SK-N-SH treated with all-trans-retinoic acid at 6 μM for 48 hours (cell line): ENCODE results near the gene KRTAP12-2.

ENCODE experiments used
- ATAC-seq: fragments of 200-7000 bp; cut with Tn5 transposase; 3 replicates; pipeline ENCODE4 v1.9.1; 2020; ENCODE audit warnings: mild to moderate bottlenecking, moderate library complexity
- ARNTL ChIP-seq: fragments of 450-650 bp; formaldehyde crosslinking; IDR thresholded peaks from 2 replicates; pipeline ENCODE4 v1.5.0; 2020; ENCODE audit warnings: low read depth, mild to moderate bottlenecking, moderate library complexity, borderline replicate concordance
- BACH2 ChIP-seq: fragments of 250-450 bp; sonication (Bioruptor Pico); IDR thresholded peaks from 2 replicates; pipeline ENCODE4 v1.9.0; 2021; ENCODE audit warnings: mild to moderate bottlenecking, borderline replicate concordance
- CSDC2 ChIP-seq: fragments of 250-450 bp; sonication (Bioruptor Pico); IDR thresholded peaks from 2 replicates; pipeline ENCODE4 v1.5.0; 2020; ENCODE audit warnings: mild to moderate bottlenecking, moderate library complexity
- CSRNP3 ChIP-seq: fragments of 250-450 bp; sonication (Bioruptor Pico); IDR thresholded peaks from 2 replicates; pipeline ENCODE4 v1.5.1; 2021; ENCODE audit warnings: mild to moderate bottlenecking, moderate library complexity
- ESRRG ChIP-seq: fragments of 250-450 bp; sonication (Bioruptor Pico); IDR thresholded peaks from 2 replicates; pipeline ENCODE4 v1.6.1; 2021; ENCODE audit warnings: mild to moderate bottlenecking
- GLIS3 ChIP-seq: fragments of 250-450 bp; sonication (Bioruptor Pico); IDR thresholded peaks from 2 replicates; pipeline ENCODE4 v1.5.0; 2020; ENCODE audit warnings: mild to moderate bottlenecking, moderate library complexity
- ISL1 ChIP-seq: fragments of 250-450 bp; sonication (Bioruptor Pico); IDR thresholded peaks from 2 replicates; pipeline ENCODE4 v2.1.2; 2022; ENCODE audit warnings: mild to moderate bottlenecking, moderate library complexity
- OSR1 ChIP-seq: fragments of 250-450 bp; sonication (Bioruptor Pico); IDR thresholded peaks from 2 replicates; pipeline ENCODE4 v1.8.0; 2022; ENCODE audit warnings: moderate library complexity, mild to moderate bottlenecking, inconsistent platforms
- PATZ1 ChIP-seq: fragments of 250-450 bp; sonication (Bioruptor Pico); IDR thresholded peaks from 2 replicates; pipeline ENCODE4 v1.8.0; 2020; ENCODE audit warnings: mild to moderate bottlenecking, moderate library complexity, borderline replicate concordance
- PPARA ChIP-seq: fragments of 250-450 bp; sonication (Bioruptor Pico); IDR thresholded peaks from 2 replicates; pipeline ENCODE4 v1.5.0; 2020; ENCODE audit warnings: mild to moderate bottlenecking, borderline replicate concordance
- RARB ChIP-seq: fragments of 250-450 bp; sonication (Bioruptor Pico); IDR thresholded peaks from 2 replicates; pipeline ENCODE4 v1.8.0; 2021; ENCODE audit warnings: mild to moderate bottlenecking, moderate library complexity
- SNAI2 ChIP-seq: fragments of 250-450 bp; sonication (Bioruptor Pico); IDR thresholded peaks from 2 replicates; pipeline ENCODE4 v1.5.0; 2020; ENCODE audit warnings: mild to moderate bottlenecking, moderate library complexity
- TCF4 ChIP-seq: fragments of 250-450 bp; sonication (Bioruptor Pico); IDR thresholded peaks from 2 replicates; pipeline ENCODE4 v1.8.0; 2021; ENCODE audit warnings: mild to moderate bottlenecking, moderate library complexity, borderline replicate concordance
- TOX ChIP-seq: fragments of 250-450 bp; sonication (Bioruptor Pico); IDR thresholded peaks from 2 replicates; pipeline ENCODE4 v1.8.0; 2021; ENCODE audit warnings: mild to moderate bottlenecking, moderate library complexity, borderline replicate concordance
- TSHZ2 ChIP-seq: fragments of 250-450 bp; sonication (Bioruptor Pico); IDR thresholded peaks from 2 replicates; pipeline ENCODE4 v1.5.0; 2020; ENCODE audit warnings: mild to moderate bottlenecking, moderate library complexity
- ZC3H10 ChIP-seq: fragments of 250-450 bp; sonication (Bioruptor Pico); IDR thresholded peaks from 2 replicates; pipeline ENCODE4 v1.5.1; 2021; ENCODE audit warnings: mild to moderate bottlenecking, moderate library complexity
- ZFP3 ChIP-seq: fragments of 250-450 bp; sonication (Bioruptor Pico); IDR thresholded peaks from 2 replicates; pipeline ENCODE4 v1.5.0; 2020; ENCODE audit warnings: mild to moderate bottlenecking, moderate library complexity
- ZFP30 ChIP-seq: fragments of 450-650 bp; formaldehyde crosslinking; IDR thresholded peaks from 2 replicates; pipeline ENCODE4 v1.5.0; 2022; ENCODE audit warnings: mild to moderate bottlenecking, moderate library complexity
- ZNF565 ChIP-seq: fragments of 450-650 bp; formaldehyde crosslinking; conservative IDR thresholded peaks from 2 replicates; pipeline ENCODE4 v1.5.0; 2020; ENCODE audit warnings: low read depth, mild to moderate bottlenecking, moderate library complexity
- ZNF70 ChIP-seq: fragments of 450-650 bp; formaldehyde crosslinking; IDR thresholded peaks from 2 replicates; pipeline ENCODE4 v1.5.0; 2020; ENCODE audit warnings: mild to moderate bottlenecking, moderate library complexity
- ZNF8 ChIP-seq: fragments of 450-650 bp; formaldehyde crosslinking; IDR thresholded peaks from 2 replicates; pipeline ENCODE4 v1.5.0; 2020; ENCODE audit warnings: mild to moderate bottlenecking, moderate library complexity
- TF ChIP-seq, protein P1 (sequence below): fragments of 250-450 bp; sonication (Bioruptor Pico); IDR thresholded peaks from 2 replicates; pipeline ENCODE4 v1.5.1; 2020; ENCODE audit warnings: low read depth, mild to moderate bottlenecking, moderate library complexity

Gene KRTAP12-2

GRCh38 chr21:44702973-44703730 is 36.4 kb upstream of the KRTAP12-2 start:
- TF ChIP-seq SNAI2 (CRISPR knock-in tag) (no peak), TOX (CRISPR knock-in tag) (no peak)
- ATAC-seq, result no peak

GRCh38 chr21:44702111-44702972 is 35.6 kb upstream of the KRTAP12-2 start:
- ATAC-seq, result no peak
- TF ChIP-seq CSRNP3 (no peak), OSR1 (no peak), ZNF8 (no peak), PATZ1 (CRISPR knock-in tag) (no peak), TSHZ2 (no peak), ZNF70 (no peak), CSDC2 (CRISPR knock-in tag) (no peak), ZFP3 (CRISPR knock-in tag) (no peak), ZC3H10 (no peak), ZNF565 (CRISPR knock-in tag) (no peak), BACH2 (no peak), SNAI2 (CRISPR knock-in tag) (no peak), ZFP30 (CRISPR knock-in tag) (no peak), ESRRG (no peak)

GRCh38 chr21:44701541-44701940 is 34.8 kb upstream of the KRTAP12-2 start:
- no peak for ATAC-seq
- TF ChIP-seq RARB (CRISPR knock-in tag) (no peak), TOX (CRISPR knock-in tag) (no peak), OSR1 (no peak), PATZ1 (CRISPR knock-in tag) (no peak), PPARA (CRISPR knock-in tag) (no peak), TCF4 (CRISPR knock-in tag) (no peak), ISL1 (CRISPR knock-in tag) (no peak), ZNF565 (CRISPR knock-in tag) (no peak), ZNF8 (no peak), ZFP3 (CRISPR knock-in tag) (no peak), ZC3H10 (no peak), GLIS3 (no peak), ARNTL (CRISPR knock-in tag) (no peak), CSRNP3 (no peak), ZFP30 (CRISPR knock-in tag) (no peak), TSHZ2 (no peak), ZNF70 (no peak), ESRRG (no peak)
- TF ChIP-seq, protein P1, sequence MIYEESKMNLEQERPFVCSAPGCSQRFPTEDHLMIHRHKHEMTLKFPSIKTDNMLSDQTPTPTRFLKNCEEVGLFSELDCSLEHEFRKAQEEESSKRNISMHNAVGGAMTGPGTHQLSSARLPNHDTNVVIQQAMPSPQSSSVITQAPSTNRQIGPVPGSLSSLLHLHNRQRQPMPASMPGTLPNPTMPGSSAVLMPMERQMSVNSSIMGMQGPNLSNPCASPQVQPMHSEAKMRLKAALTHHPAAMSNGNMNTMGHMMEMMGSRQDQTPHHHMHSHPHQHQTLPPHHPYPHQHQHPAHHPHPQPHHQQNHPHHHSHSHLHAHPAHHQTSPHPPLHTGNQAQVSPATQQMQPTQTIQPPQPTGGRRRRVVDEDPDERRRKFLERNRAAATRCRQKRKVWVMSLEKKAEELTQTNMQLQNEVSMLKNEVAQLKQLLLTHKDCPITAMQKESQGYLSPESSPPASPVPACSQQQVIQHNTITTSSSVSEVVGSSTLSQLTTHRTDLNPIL (CRISPR knock-in tag), result no peak
- TF ChIP-seq, all 23 proteins: peak for 0
